IPS-18c (cell line): ENCODE results near the gene MMS19.
"Not testable (repeated sequence)": the region's sequence is repeated elsewhere in the genome, so short reads cannot be mapped to it uniquely, and the experiment has no call there.

Experiments
- H3K4me3 ChIP-seq: 2 replicates; pipeline ENCODE4 v1.7.0; 2013; ENCODE audit warnings: low read depth, mild to moderate bottlenecking, low read length, moderate library complexity; ENCODE audit not compliant: insufficient read depth
- H3K9me3 ChIP-seq: one replicate; pipeline ENCODE4 v1.6.1; 2013; ENCODE audit warnings: mild to moderate bottlenecking, low read length, moderate library complexity; ENCODE audit not compliant: control insufficient read depth, insufficient read depth

The MMS19 gene

GRCh38 chr10:97532935-97533671, 34.9 kb upstream of the MMS19 start:
- H3K4me3 ChIP-seq, result no peak overlapping the region
- H3K9me3 ChIP-seq, result peaks cover 3% of the 10 kb centered on the region

- Histone ChIP-seq H3K4me3 (no peak overlapping the region), H3K9me3 (peaks cover 3% of the 10 kb centered on the region)
These were observed 33.3 kb upstream of the MMS19 start for GRCh38 chr10:97531401-97531986.

- peaks cover 3% of the 10 kb centered on the region for H3K9me3 ChIP-seq
- no peak overlapping the region for H3K4me3 ChIP-seq
These were observed 31.7 kb upstream of the MMS19 start for GRCh38 chr10:97529685-97530465.

GRCh38 chr10:97528876-97529275, 30.7 kb upstream of the MMS19 start:
- not testable (repeated sequence) for H3K9me3 ChIP-seq, H3K4me3 ChIP-seq

- no peak overlapping the region for H3K4me3 ChIP-seq
- peaks cover 3% of the 10 kb centered on the region for H3K9me3 ChIP-seq
These were observed 27.5 kb upstream of the MMS19 start for GRCh38 chr10:97525683-97526110.

GRCh38 chr10:97525086-97525485, 26.9 kb upstream of the MMS19 start:
- Histone ChIP-seq H3K4me3 (no peak overlapping the region), H3K9me3 (no peaks in the 10 kb centered on the region)

GRCh38 chr10:97522937-97523336, 24.7 kb upstream of the MMS19 start:
- Histone ChIP-seq H3K4me3 (no peak overlapping the region), H3K9me3 (no peaks in the 10 kb centered on the region)

GRCh38 chr10:97522071-97522470, 23.8 kb upstream of the MMS19 start:
- no peaks in the 10 kb centered on the region for H3K9me3 ChIP-seq
- no peak overlapping the region for H3K4me3 ChIP-seq

GRCh38 chr10:97520978-97521761, 22.9 kb upstream of the MMS19 start:
- H3K9me3 ChIP-seq, result no peaks in the 10 kb centered on the region
- no peak overlapping the region for H3K4me3 ChIP-seq

GRCh38 chr10:97520520-97520919, 22.3 kb upstream of the MMS19 start:
- no peak overlapping the region for H3K4me3 ChIP-seq

GRCh38 chr10:97519342-97519741, 21.1 kb upstream of the MMS19 start:
- Histone ChIP-seq H3K4me3 (no peak overlapping the region), H3K9me3 (no peaks in the 10 kb centered on the region)

More at GRCh38 chr10:97520520-97520919, 22.3 kb upstream of the MMS19 start:
- no peaks in the 10 kb centered on the region for H3K9me3 ChIP-seq

GRCh38 chr10:97518301-97519043, 20.2 kb upstream of the MMS19 start:
- H3K9me3 ChIP-seq, result no peaks in the 10 kb centered on the region

GRCh38 chr10:97517778-97518300, 19.6 kb upstream of the MMS19 start:
- Histone ChIP-seq H3K9me3 (no peaks in the 10 kb centered on the region), H3K4me3 (no peak overlapping the region)

More at GRCh38 chr10:97518301-97519043, 20.2 kb upstream of the MMS19 start:
- no peak overlapping the region for H3K4me3 ChIP-seq

- H3K4me3 ChIP-seq, result no peak overlapping the region
- no peaks in the 10 kb centered on the region for H3K9me3 ChIP-seq
These were observed 19.0 kb upstream of the MMS19 start for GRCh38 chr10:97517096-97517750.

GRCh38 chr10:97515271-97515978, 17.2 kb upstream of the MMS19 start:
- Histone ChIP-seq H3K9me3 (no peaks in the 10 kb centered on the region), H3K4me3 (no peak overlapping the region)
